Left renal cortex interstitium (tissue), 4 donors: ENCODE results near the gene FOS. TPM values are rescaled to one million over a fixed set of nuclear protein-coding genes. Genes with fewer than 3 reads are reported as not detected.
A peak's percentile ranks its signal among the peaks of the same experiment; 100 is the strongest.
"Not testable (repeated sequence)": the region's sequence is repeated elsewhere in the genome, so short reads cannot be mapped to it uniquely, and the experiment has no call there.

Experiments
- DNase-seq, 4 donors: peaks; one replicate each; pipeline ENCODE4 v3.0.0-alpha.2; 2013; ENCODE audit warnings: low read depth in 4 of 4, low spot score in 2 of 4, missing footprints in 1 of 4
- polyA plus RNA-seq, 4 donors: library from polyadenylated mRNA; unstranded; fragments of 120-200 nt; gene quantifications; one replicate each; pipeline ENCODE4 v1.2.1, GENCODE V29; 2013; ENCODE audit not compliant: insufficient read length in 4 of 4

Gene FOS
- 100 to 1,000 TPM in 1 of 4 donors, 10 to 100 TPM in 3; 42.5 to 913 (median 86.9) TPM for polyA plus RNA-seq

DNA sequence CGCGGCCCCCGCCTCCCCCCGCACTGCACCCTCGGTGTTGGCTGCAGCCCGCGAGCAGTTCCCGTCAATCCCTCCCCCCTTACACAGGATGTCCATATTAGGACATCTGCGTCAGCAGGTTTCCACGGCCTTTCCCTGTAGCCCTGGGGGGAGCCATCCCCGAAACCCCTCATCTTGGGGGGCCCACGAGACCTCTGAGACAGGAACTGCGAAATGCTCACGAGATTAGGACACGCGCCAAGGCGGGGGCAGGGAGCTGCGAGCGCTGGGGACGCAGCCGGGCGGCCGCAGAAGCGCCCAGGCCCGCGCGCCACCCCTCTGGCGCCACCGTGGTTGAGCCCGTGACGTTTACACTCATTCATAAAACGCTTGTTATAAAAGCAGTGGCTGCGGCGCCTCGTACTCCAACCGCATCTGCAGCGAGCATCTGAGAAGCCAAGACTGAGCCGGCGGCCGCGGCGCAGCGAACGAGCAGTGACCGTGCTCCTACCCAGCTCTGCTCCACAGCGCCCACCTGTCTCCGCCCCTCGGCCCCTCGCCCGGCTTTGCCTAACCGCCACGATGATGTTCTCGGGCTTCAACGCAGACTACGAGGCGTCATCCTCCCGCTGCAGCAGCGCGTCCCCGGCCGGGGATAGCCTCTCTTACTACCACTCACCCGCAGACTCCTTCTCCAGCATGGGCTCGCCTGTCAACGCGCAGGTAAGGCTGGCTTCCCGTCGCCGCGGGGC is at the start of gene FOS:
TSS of gene FOS (plus strand) at position 407 of the 731 bp plus-strand sequence. CDS start at position 562, 155 bp downstream.
- peak in 2 of 4 donors; percentile 90 to 91 for DNase-seq

DNA sequence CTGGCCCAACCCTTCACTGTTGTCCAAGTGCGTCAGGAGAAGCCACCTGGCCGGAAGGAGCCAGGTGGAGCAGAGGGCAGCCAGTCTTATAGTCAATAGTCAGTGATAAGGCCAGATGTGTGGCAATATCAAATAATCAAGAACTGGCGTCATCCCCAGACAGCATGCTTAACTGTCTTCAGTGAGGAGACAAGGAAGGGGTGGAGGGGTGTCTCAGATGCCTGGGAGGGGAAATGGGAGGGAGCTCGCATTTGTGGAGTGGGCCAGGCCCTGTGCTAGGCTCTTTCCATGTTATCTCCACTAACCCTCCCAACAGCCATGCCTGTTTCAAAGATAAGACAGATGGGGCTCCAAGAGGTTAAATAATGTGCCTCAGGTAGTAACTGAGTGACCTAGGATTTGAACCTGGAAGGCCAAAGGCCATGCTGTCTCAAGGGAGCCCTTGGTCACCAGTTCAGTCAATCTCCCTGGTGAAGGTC is 48.9 kb upstream of the FOS start:
- no peak for DNase-seq

DNA sequence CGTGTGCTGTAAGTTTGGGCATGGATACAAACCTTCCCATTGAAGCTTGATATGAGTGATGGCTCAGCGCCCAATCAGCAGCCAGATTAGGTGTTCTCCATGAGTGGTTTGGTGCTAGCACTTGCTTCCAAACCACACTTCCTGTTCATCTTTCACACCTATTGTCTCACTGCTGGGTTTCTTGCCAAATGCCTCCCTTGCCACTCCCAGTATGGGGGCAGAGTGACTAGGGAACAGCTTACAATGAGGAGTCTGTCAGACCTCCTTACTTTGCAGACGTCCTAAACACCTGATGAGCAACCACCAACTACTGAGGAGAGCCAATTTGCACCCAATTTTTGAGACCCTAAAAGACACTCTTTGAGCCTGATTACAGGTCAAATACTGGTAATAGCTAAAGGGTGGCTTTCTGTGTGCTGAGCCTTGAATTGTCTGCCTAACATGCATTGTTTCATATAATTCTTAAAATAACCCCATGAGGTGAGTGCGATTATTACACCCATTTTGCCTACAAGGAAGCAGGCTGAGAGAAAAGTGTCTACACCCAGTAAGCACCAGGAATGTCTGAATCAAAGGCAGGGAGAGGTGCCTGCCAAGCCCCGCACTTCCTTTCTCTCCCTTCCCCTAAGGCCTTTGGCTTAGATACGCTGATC is 48.4 kb upstream of the FOS start:
- no peak for DNase-seq

DNA sequence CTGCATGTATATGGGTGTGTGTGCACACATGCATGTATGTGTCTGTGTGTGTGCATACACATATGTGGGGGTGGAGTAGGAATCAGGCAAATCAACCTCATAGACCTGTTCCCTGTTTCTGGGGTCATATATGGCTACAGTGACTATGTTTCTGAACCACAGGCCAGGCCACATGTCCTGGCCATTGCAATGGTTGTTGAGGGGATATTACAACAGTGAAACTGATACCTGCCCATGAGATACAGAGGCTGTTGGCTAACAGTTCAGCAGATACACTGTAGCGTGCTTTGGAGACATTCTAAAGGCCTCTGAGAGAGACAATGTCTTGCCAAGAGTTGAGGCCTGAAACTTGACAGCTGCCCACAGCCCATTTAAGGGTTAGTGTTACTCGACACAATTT is 47.3 kb upstream of the FOS start:
- DNase-seq, result no peak

DNA sequence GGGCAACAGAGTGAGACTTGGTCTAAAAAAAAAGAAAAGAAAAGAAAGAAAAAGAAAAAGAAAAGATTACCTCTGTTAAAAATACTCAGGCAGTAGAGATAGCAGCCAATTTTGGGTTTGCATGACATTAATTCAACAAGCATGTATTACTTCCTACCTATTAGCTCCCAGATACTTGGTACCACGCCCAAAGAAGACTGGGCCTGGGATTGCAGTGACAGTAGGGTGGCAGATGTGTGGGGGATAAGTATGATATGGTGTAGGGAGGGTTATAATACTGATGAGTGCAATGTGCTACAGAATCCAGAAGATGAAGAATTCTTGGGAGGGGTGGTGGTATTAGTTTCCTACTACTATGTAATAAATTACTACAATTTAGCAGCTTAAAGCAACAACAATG is 46.4 kb upstream of the FOS start:
- no peak for DNase-seq

DNA sequence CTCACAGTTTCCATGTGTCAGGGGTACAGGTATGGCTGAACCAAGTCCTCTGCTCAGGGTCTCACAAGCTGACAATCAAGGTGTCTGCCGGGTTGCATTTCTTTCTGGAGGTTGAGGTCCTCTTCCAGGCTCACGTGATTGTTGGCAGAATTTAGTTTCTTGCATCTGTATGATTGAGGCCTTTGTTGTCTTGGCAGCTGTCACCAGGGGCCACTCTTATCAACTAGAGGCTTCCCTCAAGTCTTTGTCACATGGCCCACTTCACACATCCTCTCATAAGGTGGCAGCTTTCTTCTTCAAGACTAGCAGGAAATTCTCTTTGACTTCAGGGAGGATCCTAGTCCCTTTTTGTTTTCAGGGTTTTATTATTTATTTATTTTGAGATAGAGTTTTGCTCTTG is 46.0 kb upstream of the FOS start:
- DNase-seq, result no peak

DNA sequence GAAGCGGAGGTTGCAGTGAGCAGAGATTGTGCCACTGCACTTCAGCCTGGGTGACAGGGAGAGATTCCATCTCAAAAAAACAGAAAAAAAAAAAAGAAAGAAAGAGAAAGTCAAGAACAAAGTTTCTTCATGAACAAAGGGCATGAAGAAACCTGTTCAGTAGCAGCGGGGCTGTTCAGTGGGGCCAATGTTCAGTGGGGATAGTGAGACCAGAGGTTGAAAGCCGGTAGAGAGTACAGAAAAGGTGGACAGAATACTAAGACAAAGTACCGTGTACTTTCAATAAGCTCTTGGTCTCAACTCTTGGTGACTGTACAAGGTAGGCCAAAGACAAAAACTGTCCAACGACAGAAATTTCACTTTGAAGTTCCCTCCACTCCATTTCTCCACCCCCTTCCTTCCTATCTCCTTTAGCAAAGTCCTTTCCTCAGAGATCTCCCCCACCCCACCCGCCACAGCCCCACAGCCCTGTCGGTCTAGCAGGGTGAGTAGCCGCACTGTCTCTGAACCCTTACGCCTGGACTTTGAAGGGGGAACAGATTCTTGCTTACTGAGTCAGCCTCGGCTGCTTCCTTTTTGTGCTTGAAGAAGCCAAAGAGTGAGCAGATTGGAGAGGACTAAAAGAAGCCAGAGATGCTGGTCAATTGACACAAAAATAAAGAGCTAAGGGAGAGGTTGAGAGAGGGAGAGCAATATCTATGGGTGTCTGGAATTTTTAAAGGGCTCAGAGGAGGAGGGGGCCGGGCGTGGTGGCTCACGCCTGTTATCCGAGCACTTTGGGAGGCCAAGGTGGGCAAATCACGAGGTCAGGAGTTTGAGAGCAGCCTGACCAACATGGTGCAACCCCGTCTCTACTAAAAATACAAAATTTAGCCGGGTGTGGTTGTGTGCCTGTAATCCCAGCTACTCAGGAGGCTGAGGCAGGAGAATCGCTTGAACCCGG is 44.2 kb upstream of the FOS start:
- DNase-seq, result no peak

DNA sequence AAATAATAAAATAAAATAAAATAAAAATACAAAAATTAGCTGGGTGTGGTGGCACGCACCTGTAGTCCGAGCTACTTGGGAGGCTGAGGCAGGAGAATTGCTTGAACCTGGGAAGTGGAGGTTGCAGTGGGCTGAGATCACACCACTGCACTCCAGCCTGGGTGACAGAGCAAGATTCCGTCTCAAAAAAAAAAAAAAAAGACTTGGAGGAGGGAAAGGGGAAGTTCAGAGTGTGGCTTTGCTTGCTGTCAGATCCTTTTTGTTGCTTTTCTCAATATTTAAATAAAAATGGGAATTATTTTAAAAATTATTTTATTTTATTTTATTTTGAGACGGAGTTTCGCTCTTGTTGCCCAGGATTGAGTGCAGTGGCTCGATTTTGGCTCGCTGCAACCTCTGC is 43.4 kb upstream of the FOS start:
- not testable (repeated sequence) for DNase-seq

DNA sequence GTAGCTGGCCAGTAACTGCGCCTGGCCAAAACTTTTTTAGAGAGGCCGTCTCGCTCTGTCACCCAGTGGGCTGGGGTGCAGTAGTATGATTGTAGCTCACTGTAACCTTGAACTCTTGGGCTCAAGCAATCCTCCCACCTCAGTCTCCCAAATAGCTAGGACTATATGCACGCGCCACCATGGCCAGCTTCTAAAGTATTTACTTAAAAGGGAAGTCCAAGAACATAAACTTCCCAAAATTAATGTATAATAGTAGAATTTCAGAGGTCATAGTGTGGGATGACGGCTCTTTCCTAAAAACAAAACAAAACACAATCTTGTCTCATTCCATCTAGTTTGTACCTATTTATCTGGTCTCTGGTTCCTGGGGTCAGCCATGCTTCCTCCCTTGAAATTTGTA is 42.2 kb upstream of the FOS start:
- DNase-seq, result no peak

DNA sequence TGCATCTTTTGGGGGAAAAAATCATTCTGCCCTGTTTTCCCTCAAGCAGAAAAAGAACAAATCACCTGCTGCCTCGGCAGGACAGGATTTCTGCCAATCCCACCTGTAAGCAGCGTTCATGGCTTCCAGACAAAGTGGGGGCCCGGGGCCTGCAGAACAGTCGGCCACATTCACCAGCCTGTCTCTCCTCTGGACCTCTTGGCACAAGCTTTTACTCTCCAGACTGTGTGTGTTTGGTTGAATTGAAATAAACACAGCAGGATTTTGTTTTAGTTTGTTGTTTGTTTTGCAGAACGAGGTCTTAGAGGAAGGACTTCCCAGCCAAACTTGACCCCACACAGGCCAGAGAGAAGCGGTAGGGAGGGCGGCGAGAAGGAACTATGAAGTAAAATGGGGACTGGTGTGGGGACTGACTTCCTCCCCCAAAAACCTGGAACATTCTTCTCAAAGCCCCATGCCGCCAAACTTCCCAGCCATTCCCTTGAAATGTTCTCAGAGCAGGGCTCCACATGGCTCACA is 41.7 kb upstream of the FOS start:
- no peak for DNase-seq

DNA sequence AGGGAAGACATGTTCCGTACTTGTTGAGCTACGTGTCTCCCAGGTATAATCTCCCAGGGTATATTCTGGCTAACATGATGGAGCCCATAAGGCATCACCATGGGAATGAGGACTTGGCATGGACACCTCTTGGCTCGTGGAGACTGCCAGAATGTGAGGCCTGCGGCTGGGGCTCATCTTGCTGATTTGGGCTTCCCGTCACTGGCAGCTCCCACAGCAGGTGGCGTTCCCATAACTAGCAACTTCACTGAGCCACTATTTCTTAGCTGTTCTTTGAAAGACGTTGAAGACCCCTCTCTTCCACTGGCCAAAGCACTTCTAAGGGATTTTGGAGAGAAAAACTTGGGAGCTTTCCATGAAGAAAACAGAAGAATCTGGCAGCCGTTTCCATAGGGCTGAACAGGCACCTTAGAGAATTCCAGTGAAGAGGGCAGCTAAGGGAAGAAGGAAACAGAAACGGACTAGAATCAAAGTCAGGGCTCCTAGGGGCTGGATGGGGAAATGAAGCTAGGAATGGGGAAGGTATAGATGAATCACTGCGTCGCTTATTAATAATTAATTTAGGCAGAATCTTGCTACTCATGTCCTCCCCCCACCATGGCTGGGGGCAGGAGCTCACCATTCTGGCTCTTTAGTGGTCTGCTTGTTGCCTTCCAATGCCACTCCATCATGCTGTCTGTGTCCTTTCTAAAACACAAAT is 39.7 kb upstream of the FOS start:
- no peak for DNase-seq

DNA sequence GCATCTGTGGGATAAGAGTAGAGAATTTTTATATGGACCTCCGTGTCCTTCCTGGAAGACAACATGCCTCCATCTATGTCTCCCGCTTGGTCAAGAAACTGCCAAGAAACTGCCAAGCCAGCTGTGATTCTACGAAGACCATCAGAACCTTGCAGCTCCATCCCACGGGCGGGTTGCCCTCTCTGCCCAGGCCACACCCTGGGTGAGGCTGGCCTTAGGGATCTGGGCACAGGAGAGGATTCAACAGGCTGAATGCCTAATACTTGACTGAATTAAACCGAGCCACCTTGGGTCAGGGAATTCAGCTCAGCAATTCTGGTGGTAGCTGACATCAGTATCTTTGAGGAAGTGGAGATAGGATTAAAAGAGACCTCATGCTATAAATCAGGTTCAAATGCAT is 37.8 kb upstream of the FOS start:
- no peak for DNase-seq

DNA sequence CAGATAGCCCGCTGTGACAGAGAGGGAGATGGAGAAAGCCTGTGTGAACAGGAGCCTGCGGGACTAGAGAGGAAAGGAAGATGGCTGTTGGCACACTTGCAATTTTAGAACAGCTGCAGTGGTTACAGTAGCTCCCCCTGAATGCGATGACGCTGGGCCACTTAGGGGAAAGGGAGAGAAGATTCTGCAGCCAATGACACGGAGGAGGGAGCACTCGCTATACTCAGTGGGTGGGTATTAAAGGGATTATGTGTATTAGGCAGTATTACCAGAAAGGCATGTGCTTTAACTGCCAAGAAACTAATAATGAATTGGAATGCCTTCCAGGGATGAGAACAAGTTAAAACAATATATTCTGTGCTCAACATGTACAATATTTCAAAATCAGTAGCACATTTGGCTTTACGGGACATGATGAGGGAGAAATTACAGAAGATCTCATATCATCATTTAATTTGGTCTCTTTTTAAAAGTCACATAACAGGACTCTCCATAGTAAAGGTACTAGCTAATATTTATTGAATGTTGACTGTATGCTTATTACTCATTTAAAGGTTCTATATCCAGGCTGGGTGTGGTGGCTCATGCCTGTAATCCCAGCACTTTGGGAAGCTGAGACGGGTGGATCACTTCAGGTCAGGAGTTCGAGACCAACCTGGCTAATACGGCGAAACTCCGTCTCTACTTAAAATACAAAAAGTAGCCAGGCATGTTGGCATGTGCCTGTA is 35.9 kb upstream of the FOS start:
- peak in 1 of 4 donors; percentile 65 for DNase-seq

DNA sequence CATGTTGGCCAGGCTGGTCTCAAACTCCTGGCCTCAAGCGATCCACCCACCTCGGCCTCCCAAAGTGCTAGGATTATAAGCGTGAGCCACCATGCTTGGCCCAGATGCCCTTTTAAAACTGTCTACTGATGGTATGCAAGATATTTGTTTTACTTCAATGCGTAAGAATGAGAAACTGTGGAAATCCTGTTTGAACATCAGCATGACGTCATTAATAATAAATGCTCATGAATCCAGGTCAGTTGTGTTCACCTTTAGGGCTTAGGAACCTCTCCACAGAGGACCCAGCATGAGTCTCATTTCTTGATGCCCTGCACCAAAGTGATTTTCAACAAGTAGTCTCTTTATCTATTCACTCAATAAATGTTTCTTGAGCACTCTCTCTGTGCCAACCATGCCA is 34.5 kb upstream of the FOS start:
- DNase-seq, result no peak

DNA sequence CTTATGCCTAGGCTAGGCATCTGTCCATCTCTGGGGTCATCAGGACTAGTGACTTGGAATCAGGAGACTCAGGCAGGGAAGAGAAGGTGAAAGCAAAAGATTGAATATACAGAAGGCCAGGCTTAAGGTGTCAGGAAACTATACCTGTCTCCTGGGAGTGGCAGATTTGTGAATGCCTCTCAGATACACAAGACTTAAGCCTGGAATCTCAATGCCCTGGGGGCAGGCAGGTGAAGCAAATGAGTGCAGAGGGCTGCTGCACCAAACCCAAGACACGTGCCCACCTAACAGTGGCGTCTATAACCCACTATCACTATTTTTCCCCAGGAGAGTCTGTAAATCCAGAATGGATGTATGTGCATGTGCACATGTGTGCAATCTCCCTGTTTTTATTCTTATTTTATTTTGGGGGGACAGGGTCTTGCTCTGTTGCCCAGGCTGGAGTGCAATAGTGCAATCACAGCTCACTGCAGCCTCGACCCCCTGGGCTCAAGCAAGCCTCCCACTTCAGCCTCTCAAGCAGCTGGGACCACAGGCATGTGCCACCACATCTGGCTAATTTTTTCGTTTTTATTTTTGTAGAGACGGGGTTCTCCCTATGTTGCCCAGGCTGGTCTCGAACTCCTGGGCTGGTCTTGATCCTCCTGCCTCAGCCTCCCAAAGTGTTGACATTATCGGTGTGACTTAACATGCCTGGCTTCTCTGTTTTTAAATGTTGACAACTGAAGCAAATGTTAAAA is 31.9 kb upstream of the FOS start:
- DNase-seq, result no peak

DNA sequence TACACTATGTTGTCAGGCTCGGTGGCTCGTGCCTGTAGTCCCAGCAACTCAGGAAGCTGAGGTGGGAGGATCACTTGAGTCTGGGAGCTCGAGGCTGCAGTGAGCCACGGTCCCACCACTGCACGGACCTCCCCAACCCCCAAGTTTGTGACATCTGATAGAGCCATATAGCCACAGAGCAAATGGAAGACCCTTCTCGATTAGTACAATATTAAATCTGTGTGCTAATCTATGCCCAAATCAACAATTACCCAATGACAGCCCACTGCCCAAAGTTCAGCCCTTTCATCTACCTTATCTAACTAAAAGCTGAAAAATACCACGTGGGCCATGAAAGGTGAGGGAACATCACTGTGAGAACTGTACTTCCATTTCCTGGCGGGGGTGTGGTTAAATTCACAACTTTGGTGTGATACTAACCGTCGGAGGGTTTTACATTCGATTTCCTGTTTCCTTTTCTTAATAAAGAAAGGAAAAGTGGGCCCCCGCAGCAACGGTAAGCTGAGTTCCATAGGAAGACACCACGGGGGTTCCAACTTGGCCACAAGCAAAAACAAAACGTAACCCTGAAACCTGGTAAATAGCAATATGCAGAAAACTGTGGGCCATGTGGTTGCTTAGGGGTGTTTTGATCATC is 31.2 kb upstream of the FOS start:
- DNase-seq, result no peak

DNA sequence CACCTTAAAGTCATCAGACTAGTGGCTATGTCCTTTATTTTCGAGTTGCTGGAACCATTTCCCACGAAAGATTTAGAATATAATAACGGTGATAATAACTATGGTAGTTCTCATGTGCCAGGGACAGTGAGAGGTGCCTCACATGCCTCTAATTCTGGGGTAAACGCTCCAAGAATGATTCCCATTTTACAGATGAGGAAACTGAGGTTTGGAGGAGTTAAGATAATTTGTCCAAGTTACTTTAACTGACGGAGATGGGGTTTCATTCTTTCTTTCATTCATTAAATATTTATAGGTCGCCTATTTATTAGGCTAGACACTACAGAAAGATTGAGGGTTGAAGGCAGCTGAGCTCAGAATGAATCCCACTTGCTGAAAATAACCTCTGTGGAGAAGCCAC is 30.7 kb upstream of the FOS start:
- DNase-seq, result no peak

DNA sequence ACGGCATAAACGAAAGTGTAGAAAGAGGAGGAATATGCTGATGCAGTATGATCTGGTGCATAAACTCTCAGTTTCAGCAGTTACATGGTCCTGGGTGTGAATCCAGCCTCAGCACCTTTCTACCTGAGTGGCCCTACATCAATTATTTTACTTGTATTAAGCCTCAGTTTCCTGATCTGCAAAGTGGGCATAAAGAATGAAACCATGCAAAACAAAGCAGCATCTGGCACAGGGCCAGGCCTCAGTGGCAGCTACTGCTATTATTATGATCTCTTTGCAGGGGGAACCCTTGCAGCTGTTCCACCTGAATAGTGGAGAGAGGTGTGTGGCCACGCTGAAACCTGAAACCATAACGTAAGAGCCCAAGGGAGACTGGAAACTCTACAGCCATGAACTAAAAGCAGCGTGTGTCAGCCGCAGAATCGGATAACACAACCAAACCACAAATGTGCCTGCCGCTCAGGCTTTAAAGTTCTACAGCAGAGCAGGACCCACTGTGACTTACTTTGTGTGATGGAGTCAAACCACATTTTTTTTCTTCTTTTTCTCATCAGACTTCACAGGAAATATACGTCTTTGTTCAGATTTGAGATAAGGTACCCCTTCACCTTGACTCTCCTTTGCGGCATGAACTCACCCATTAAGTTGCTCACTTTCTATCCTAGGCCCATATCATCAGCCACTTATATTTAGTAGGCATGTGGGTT is 29.2 kb upstream of the FOS start:
- DNase-seq, result no peak
